Muscle of arm (tissue), 12 donors: ENCODE results near the gene MAP3K10. TPM values are rescaled to one million over a fixed set of nuclear protein-coding genes. Genes with fewer than 3 reads are reported as not detected.
"Not testable (repeated sequence)": the region's sequence is repeated elsewhere in the genome, so short reads cannot be mapped to it uniquely, and the experiment has no call there.

Experiments used
- DNase-seq: peaks from one replicate; pipeline ENCODE4 v3.0.0-alpha.2; 2013
- polyA plus RNA-seq, 12 donors: library from polyadenylated mRNA; unstranded; fragments of 120-200 nt; gene quantifications; one replicate each; pipeline ENCODE4 v1.2.1, GENCODE V29; 2013; ENCODE audit not compliant: insufficient read length in 12 of 12

Gene MAP3K10
- polyA plus RNA-seq, 12 donors = 6.0 to 15.5 (median 7.9) TPM; not detected in 1

DNA sequence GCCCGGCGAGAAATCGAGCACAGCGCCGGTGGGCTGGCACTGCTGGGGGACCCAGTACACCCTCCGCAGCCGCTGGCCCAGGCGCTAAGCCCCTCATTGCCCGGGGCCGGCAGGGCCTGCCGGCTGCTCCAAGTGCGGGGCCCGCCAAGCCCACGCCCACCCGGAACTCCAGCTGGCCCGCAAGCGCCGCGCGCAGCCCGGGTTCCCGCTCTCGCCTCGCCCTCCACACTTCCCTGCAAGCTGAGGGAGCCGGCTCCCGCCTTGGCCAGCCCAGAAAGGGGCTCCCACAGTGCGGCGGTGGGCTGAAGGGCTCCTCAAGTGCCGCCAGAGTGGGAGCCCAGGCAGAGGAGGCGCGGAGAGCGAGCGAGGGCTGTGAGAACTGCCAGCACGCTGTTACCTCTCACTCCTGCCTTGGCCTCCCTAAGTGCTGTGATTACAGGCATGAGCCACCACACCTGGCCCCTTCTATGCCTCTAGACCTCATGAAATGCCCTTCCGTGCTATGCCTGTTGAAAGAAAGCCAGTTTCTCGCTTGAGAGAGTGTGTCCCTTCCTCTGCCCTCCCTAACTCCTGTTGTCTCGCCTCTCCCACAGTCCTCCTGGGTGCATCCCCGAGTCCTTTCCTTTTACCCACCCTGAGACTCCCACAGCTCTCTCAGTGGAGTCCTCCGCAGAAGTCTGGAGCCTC is 20.8 kb upstream of the MAP3K10 start:
- DNase-seq = not testable (repeated sequence)

DNA sequence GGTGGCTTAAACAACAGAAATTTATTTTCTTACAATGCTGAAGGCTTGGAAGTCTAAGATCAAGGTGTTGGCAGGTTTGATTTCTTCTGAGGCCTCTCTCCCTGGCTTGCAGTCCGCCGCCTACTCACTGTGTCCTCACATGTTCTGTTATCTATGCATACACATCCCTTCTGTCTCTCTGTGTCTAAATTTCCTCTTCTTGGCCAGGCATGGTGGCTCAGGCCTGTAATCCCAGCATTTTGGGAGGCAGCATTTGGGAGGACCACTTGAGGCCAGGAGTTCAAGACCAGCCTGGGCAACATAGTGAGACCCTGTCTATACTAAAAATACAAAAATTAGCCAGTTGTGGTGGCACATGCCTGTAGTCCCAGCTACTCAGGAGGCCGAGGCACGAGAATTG is 19.9 kb upstream of the MAP3K10 start:
- not testable (repeated sequence) for DNase-seq

- no peak for DNase-seq
Observed at GRCh38 chr19:40174092-40174491, 17.1 kb upstream of the MAP3K10 start.

DNA sequence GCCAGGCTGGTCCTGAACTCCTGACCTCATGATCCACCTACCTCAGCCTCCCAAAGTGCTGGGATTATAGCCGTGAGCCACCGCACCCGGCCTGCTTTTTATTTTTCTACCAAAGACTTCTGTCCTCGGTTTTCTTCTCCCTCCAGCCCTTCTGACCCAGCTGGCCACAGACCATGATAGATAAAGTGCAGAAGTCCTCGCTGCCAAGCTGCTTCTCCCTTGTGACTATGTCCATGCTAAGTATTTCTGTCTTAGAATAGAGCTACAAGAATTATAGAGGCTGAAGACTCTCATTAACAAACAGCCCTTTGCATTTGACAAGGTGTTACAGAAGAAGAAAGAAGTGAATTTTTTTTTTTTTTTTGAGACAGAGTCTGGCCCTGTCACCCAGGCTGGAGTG is 15.4 kb upstream of the MAP3K10 start:
- no peak for DNase-seq

DNA sequence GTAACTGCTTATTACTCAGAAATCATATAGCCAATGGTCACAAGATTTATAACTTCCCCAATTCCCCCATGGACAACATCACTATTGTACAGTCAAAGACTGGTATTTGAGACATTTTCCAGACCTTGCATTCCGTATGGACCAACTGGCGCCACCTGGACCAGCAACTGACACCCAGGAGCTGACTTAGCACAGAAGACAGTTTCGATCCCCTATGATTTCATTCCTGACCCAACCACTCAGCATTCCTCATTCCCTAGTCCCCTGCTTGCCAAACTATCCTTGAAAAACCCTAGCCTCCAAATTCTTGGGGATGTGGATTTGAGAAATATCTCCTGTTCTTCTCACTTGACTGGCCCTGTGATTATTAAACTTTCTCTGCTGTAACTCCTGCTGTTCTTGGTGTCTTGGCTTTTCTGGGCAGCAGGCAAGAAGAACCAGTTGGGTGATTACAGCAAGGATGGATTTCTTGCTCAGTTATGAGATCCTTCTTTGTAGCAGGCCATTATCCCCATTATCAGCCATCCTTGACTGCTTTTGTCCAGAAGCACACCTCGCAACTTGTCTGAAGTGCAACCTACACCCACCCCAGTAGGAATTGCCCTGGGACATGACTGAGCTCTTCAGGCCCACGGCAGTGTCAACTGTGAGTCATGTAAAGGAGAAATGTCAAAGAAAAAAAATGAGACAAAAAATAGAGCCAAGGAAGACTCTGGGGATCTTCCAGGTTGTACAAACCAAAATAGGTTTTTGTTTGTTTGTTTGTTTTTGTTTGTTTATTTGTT is 13.7 kb upstream of the MAP3K10 start:
- no peak for DNase-seq

DNA sequence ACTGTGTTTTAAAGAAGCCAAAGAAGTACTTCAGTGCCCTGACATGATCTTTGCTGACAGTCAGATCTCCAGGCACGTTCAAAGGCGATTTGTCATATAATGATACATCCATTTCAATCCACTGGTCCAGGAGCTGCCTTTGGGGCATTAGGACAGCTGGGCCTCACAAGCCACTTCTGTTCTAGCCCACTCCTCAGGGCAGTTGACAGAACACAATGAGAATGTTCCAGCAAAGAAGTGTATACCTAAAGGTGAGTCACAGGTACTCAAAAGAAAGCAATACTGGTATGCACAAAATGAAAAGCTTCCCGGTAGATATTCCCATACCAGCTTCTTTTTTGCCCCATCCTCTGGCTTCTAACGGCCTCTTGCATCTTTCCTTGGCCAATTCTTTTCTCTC is 12.5 kb upstream of the MAP3K10 start:
- no peak for DNase-seq

DNA sequence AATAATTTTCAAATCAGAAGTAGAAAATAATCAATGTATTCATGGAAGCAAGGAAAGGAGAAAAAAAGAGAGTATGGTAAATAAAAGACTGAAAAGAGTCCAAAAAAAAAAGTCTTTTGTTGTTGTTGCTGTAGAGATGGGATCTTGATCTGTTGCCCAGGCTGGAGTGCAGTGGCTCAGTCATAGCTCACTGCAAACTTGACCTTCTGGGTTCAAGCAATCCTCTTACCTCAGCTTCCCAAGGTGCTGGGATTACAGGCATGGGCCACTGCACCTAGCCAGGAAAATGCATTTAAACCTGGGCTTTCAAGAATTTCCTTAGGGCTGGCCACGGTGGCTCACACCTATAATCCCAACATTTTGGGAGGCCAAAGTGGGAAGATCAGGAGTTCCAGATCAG is 7.0 kb upstream of the MAP3K10 start:
- no peak for DNase-seq

DNA sequence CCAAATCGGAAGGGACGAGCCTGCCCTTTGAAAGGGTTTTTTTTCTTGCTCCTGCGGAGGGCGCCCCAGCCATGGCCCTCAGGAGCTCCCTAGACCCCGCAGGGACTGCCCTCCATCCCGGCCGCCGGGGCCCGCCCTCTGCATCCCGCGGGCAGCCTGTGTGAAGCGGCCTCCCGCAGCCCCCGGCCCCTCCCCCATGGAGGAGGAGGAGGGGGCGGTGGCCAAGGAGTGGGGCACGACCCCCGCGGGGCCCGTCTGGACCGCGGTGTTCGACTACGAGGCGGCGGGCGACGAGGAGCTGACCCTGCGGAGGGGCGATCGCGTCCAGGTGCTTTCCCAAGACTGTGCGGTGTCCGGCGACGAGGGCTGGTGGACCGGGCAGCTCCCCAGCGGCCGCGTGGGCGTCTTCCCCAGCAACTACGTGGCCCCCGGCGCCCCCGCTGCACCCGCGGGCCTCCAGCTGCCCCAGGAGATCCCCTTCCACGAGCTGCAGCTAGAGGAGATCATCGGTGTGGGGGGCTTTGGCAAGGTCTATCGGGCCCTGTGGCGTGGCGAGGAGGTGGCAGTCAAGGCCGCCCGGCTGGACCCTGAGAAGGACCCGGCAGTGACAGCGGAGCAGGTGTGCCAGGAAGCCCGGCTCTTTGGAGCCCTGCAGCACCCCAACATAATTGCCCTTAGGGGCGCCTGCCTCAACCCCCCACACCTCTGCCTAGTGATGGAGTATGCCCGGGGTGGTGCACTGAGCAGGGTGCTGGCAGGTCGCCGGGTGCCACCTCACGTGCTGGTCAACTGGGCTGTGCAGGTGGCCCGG is 815 bp downstream of the MAP3K10 start:
- DNase-seq = no peak

DNA sequence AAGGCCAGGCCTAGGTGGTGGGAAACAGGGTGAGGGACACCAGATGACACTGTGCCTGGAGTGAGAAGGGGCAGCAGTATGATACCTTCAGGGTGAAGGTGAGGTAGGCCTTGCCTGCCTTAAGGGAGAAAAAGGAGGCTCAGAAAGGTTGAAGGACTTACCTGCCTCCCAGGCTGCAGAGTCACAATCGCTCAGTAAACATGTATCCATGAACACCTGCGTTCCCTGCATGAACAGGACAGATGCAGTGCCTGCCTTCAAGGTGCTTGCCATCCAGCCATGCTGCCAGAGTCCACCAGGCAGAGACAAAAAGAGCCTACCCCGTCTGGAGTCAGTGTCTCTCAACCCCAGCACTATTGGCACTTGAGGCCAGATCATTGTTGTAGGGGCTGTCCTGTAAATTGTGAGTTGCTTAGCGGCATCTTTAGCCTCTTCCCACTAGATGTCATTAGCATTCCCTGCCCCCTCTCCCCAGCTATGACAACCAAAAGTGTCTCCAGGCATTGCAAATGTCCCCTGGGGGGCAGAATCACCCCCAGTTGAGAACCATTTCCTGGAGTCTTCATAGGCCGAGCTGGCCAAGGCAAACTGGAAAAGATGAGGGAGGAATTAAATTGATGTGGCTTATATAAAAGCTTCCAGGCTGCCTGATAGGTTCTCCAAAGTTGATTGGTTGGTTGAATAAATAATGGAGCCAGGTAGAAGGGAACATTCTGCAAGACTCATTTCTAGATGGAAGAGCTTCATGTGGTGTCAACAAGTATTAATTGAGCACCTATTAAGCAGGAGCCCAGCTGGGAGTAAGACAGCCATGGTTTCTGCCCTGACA is 1.7 kb downstream of the MAP3K10 start:
- no peak for DNase-seq

- no peak for DNase-seq
Observed at GRCh38 chr19:40193587-40193849, 2.3 kb downstream of the MAP3K10 start.

DNA sequence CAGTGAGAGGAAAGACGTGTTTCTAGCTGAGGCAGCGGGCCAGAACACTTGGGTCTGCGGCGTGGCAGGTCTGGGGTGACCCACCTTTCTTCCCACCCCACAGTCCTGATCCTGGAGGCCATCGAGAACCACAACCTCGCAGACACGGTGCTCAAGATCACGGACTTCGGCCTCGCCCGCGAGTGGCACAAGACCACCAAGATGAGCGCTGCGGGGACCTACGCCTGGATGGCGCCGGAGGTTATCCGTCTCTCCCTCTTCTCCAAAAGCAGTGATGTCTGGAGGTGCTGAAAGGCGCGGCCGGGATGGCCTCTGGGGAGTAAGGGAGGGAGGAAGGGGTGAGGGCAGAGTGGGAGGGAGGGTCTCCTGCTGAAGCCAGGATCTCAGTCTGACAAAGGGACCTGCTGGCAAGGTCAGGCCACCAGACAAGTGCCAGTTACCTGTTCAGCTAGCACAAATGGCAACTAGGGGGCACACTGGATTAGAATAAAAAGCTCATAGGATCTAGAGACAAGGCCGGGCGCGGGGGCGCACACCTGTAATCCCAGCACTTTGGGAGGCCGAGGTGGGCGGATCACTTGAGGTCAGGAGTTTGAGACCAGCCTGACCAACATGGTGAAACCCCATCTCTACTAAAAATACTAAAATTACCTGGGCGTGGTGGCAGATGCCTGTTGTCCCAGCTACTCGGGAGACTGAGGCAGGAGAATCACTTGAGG is 7.2 kb downstream of the MAP3K10 start:
- no peak for DNase-seq

GRCh38 chr19:40200341-40201099 is 9.3 kb downstream of the MAP3K10 start:
- no peak for DNase-seq

DNA sequence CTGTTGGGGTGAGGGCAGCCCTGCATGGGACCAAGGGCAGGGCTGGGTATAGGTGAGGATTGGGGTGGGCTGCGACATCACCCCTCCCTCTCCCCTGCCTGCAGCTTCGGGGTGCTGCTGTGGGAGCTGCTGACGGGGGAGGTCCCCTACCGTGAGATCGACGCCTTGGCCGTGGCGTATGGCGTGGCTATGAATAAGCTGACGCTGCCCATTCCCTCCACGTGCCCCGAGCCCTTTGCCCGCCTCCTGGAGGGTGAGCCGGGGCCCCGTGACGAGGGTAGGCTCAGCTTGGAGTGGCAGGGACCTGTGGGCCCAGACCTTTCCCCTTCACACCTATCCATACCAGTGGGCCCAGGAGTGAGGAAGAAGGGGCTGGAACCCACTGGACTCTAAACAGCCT is 13.2 kb downstream of the MAP3K10 start:
- no peak for DNase-seq

GRCh38 chr19:40205760-40206159 is 14.5 kb downstream of the MAP3K10 start:
- no peak for DNase-seq

- DNase-seq = no peak
Observed at GRCh38 chr19:40208602-40209001, 17.4 kb downstream of the MAP3K10 start.

DNA sequence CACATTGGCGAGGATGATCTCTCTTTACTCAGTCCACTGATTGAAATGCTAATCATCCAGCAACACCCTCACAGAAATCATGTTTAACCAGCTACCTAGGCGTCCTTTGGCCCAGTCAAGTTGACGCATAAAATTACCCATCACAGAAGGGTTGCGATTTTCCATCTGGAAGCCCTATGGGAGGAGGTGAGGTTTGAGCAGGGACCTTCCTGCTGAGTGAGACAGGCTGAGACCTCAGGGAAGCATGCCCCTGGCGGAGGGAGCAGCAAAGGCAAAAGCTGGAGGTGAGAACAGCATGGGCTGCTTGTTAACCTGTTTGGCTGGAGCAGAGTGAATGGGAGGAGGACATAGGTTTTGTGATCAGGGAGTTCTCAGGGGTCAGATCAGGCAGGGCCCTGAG is 19.7 kb downstream of the MAP3K10 start:
- DNase-seq = no peak

DNA sequence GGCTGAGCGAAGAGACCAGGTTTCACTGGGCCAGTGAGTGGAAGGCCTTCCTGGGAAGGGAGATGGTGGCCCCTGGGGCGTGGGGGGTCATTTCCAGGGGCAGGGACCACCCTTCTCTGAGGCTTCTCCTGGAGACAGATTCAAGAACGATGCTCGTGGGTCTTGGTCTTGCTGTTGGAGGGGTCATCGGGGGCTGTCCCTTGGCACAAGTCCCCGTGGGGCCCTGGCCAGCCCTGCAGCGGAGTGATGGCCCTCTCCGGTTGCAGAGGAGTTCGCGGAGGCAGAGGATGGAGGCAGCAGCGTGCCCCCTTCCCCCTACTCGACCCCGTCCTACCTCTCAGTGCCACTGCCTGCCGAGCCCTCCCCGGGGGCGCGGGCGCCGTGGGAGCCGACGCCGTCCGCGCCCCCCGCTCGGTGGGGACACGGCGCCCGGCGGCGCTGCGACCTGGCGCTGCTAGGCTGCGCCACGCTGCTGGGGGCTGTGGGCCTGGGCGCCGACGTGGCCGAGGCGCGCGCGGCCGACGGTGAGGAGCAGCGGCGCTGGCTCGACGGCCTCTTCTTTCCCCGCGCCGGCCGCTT is 22.1 kb downstream of the MAP3K10 start:
- DNase-seq = no peak

GRCh38 chr19:40213882-40214570 is 22.8 kb downstream of the MAP3K10 start:
- no peak for DNase-seq

DNA sequence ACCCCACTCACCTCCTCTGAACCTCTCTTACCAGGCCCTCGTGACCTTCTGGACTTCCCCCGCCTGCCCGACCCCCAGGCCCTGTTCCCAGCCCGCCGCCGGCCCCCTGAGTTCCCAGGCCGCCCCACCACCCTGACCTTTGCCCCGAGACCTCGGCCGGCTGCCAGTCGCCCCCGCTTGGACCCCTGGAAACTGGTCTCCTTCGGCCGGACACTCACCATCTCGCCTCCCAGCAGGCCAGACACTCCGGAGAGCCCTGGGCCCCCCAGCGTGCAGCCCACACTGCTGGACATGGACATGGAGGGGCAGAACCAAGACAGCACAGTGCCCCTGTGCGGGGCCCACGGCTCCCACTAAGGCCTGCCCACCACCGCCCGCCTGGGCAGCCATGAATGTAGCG is 23.7 kb downstream of the MAP3K10 start:
- no peak for DNase-seq
